Activated T-cell treated with anti-CD3 and anti-CD28 coated beads, Interleukin-2, amount 50 U/mL, for 48 hours (primary cell): Measurements from ENCODE around the gene COA1.
"Not testable (repeated sequence)": the region's sequence is repeated elsewhere in the genome, so short reads cannot be mapped to it uniquely, and the experiment has no call there.

Source experiments
- DNase-seq, 2 experiments: peaks; one replicate each; pipeline ENCODE4 v3.0.0-alpha.2; 2020

Gene COA1

DNA sequence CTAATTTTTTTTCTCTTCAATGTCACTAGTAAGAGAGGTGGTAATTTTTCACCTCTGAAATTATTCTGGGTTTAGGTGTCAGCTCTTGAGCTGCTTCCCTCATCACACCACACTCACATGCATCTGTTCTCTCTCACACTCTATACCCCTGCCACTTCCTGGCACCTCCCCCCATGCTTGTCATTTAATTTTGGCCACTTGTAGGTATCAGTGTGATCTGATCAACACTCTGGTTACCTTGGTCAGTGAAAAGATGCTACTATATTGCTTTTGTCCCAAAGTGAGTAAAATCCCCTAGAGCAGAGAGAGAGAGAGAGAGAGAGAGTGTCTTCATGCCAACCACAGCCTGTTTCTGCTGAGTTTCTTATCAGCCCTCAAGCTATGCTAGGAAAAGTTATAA lies 103.9 kb downstream of the COA1 start:
- peak in 1 of 2 experiments; percentile 51 for DNase-seq

DNA sequence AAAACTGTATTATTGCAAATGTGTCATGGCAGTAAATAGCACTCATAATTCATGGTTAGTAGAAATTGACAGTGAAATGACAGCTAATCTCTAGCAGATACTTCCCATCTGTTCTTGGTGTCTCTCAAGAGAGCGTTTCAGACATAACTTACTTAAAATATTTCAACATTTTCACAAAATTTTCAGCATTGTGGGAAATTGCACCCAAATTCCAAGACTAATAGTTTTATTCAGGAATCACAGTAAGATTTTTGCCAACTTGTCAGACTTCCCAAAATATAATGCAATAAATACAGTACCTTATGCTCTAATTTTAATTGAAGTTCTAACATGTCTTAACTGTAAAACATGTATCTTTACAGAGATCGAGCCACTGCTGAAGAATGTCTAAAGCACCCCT lies 105.2 kb downstream of the COA1 start:
- no peak for DNase-seq

DNA sequence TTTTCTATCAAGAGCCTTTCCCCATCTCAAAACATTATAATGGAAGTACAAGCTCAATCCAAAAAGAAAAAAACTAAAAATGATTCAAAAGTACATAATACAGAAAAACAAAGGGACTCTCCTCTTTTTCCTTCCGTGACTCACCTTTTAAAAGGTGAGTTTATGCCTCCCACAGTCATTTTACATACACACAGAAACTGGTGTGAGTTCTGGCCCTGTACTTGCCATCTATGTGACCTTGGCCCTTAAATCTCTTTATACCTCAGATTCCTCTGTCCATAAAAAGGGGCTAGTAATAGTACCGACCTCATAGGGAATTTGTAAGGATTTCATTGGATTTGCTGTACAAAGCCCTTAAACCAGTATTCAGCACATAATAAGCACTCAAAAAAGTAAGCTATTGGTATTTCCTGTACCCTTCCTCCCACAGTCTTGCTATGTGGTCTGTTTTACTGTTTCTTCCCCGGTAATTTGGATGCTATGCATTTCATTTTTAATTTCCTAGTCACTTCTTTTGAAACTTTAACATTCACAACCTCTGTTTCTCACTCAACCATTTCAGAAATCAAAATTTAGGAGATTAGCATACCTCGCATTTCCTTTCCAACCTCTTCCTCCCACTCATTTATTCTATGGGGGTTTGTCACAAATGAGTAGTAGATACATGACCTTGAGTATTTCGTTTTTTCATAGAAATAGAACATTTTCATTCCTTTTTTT lies 107.4 kb downstream of the COA1 start:
- DNase-seq = no peak

DNA sequence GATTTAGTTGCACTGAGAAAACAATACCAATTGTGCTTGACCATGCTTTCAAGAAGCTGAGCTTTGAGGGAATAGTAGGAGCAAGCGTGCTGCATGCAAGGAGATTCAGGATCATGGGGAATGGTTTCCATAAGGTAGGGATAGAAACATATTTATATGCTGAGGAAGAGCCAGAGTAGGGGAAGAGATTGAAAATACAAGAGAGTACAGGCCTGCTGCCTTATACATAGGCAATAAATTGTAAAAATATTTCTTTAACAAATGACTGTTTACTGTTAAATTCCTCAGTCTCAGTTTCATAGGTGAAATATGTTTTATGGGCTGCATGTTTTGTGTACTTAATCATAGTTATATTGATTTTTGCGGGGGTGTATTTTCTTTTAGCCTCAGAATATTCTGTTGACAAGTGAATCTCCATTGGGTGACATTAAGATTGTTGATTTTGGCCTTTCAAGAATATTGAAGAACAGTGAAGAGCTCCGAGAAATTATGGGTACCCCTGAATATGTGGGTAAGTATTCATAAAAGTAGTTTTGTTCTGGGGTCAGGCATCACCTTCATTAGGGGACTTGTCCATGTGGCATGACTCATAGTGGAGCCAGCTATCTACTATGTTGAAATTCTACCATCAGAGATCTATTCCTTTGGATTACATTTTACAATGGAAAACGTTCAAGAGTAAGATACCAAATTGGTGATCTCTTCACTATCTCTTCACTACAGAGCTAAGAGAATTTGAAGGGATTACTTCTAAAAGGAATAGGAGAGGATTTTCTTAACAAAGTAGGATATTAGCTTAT lies 109.9 kb downstream of the COA1 start:
- DNase-seq = no peak

DNA sequence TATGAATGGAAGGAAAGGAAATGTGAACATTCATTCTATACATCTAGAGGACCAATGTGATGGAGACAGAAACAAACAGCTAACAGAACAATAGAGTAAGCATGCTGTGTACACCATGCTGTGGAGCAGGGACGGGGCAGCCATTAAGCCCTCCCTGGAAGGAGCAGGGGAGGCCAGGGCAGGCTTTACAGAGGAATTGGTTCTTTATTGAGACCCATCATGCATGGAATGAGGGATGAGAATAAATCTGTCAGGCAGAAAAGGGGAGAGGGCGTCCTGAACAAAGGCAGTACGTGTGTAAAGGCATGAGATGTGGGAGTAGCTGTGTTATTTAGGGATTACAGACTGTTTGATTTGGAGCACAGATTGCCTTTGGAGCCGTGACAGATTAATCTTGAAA lies 111.2 kb downstream of the COA1 start:
- no peak for DNase-seq

DNA sequence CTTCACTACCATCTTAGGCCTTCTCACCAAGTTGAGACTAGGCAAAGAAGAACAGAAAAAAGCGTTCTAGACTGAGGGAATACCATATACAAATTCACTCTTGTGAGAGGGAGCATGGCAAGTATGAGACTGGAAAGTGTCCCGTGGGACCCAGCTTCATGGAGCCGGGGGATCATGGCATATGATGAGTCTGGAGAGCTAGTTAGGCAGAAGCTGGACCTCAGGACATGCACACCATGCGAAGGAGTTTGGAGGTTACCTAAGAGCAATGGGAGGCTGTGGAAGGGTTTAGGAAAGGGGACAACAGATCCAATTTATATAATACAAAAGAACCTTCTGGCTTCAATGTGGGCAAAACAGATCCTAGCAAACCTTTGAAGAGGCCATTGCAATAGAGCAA lies 112.3 kb downstream of the COA1 start:
- DNase-seq = no peak

DNA sequence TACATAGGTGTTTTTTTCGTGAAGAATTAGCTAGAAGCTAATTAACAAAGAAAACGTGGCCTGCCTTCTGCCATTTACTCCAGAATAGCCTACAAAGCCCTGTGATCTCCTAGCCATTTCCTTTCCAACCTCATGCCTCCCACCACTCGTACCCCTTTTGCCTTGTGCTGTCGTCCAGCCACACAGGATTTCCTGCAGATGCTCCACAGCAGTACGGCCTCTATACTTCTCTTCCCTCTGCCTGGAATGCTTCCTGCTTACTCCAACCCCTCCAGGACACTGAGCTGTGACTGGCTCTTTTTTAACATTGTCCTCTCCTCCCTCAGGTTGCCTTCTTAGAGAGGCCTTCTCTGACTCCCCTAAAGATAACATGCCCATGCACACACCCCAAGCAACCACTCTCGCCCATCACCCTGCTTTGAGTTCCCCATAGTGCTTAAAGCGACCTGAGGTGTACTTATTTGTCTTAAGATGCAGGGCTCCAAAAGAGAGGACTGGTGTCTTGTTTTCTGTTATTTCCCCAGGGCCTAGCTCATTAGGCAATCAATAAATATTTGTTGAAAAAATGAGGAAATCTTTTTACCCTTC lies 113.7 kb downstream of the COA1 start:
- no peak for DNase-seq

DNA sequence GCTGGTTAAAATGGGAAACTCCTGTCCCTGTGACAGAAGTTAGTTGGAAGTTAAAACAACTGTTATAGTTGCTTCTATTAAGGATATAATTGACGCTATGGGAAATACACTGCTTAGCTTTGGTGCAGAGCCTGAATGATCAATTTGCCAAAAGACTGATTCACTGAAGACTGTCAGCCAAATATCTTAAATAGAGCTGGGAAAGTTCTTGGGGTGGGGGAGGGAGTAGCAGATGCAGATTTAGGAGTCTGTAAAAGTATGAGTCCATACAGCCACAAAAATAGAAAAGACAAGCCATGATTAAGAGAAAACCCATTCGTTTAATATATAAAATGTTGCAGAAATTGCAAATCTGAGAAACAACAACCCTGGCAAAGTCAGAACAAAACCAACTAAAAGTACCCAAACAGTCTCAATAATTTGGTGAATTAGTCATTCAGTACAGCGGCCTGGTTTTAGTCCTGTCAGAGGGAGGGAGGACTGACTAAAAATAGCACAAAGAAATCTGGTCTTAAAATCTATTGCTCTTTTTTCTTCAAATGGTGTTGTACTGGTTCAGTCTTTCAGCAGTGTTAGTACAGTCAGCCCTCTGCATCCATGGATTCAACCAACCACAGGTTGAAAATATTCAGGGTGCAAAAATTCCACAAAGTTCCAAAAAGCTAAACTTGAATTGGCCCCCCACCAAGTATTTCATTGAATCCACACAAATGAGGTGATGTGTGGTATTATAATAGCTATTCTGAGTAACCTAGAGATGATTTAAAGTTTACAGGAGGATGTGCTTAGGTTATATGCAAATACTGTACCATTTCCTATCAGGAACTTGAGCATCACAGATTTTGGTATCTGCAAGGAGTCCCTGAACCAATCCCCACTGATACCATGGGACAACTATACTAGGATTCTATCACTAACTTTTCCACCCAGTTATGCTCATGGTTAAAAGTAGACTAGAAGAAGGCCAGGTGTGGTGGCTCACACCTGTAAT lies 116.4 kb downstream of the COA1 start:
- DNase-seq = no peak

DNA sequence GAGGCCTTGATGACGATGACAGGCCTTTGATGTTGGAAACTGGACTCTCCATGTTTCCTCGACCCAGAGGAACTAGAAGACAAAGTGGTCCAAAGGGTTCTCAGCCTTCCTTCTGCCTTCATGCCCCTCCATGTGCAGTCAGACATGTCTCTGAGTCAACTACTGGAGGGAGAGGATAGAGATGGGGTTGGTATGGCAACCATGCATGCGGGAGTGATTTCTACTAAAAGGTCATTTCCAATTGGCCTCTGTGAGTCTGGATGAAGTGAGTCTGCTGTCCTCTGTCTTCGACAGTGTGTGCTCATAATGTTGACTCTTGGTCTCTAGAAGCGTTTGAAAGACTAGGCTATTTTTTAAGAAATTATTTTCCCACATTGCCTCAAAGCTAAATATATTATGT lies 117.2 kb downstream of the COA1 start:
- no peak for DNase-seq

DNA sequence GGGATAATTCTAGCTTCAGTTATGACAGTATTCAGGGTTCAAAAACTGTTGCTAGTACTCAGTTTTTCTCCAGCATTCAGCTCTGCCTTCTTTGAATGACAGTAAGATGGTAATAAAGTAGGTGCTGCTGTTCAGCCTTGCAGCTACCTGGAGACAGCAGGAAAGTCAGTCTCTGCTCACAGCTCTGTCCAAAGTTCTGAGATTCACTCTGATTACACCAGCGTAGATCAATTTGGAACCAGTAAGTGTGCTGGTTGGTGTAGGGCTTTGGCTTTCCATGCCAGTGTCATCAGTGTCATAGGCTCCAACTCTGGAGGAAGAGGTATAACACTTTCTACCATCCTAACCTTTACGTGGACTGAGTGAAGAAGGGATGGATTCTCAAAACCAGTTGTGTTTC lies 120.2 kb downstream of the COA1 start:
- DNase-seq = no peak

DNA sequence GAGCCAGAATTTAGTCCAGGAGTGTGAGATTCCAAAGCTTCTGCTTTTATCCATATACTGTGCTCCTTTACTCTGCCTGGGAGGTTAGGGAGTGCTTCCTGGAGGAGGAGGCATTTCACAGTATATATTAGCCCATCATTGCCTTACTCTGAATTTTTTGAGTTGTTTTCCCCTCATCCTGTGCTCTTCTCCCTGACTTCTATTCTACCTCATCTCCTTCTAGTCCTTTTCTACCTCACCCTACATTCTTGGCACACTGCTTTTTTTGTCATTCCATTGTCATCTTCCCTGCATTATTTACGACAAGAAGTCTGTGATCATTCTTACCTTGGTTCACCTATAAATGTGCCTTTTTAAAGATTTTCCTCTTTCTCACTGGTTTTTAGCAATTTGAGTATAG lies 125.1 kb downstream of the COA1 start:
- DNase-seq = no peak

DNA sequence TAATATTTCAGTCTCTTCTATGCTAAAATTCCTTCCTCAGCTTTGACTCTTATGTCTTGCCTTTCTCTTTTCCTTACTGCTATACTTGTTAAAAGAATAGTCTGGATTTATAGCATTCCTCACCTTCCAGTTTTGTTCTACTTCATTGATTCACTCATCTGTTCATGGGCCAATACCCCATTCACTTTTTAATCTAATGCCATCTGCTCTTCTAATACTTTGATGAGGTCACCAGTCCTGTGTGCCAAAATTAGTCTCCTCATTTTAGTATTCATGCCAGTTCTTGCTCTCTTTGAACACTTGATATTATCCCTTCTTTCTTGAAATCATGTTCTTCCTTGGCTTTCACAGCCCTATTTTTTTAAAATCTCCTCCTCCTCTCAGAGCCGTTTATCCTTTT lies 127.1 kb downstream of the COA1 start:
- no peak for DNase-seq

DNA sequence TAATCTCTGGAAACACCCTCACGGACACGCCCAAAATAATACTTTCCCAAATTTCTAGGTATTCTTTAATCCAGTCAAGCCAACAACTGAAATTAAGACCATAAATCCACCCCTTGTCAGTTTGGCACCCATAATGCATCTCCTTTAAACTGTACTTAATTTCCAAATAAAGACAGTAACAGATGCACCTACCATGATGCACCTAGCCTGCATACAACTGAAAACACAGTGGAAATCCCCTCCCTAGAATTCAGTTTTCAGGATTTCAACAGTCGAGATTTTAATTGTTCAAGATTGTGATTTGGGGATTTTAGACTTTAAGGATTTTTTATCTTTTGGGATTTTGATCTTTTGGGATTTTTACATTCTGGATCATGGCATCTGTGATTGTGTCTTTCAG lies 129.3 kb downstream of the COA1 start:
- DNase-seq = no peak

DNA sequence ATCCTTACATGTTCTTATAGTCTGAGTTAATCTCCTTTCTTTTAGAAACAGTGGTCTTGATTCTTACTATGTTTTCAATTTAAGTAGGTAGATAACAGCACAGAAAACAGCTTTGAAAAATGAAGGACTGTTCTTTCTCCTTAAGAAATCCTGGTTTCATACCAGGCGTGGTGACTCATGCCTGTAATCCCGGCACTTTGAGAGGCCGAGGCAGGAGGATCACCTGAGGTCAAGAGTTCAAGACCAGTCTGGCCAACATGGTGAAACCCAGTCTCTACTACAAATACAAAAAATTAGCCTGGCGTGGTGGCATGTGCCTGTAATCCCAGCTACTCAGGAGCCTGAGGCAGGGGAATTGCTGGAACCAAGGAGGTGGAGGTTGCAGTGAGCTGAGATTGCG lies 132.9 kb downstream of the COA1 start:
- not testable (repeated sequence) for DNase-seq

DNA sequence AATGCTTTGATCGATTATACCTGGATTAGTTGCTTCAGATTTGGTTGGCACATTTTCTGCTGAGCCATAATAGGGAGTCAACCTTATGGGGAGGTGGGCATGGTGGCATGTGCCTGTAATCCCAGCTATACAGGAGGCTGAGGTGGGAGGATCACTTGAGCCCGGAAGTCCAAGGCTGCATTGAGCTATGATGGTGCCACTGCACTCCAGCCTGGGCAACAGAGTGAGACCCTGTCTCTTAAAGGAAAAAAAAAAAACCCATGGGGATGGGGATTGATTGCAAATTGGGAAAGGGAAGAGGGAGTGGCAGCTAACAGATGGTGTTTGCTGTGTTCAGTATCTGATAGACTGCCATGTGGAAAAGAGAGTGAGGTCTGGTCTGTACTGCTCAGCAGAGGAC lies 135.3 kb downstream of the COA1 start:
- DNase-seq = no peak

DNA sequence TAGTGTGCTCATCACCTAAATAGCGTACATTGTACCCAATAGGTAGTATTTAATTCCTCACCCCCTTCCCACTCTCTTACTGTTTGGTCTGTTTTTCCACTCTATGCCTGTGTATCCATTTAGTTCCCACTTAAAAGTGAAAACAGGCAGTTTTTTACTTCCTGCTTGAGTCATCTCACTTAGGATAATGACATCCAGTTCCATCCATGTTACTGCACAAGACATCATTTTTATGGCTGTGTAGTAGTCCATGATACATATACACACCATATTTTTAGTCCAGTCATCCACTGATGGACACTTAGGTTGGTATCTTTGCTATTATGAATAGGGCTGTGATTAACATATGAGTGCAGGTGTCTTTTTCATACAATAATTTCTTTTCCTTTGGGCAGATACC lies 136.3 kb downstream of the COA1 start:
- DNase-seq = no peak

DNA sequence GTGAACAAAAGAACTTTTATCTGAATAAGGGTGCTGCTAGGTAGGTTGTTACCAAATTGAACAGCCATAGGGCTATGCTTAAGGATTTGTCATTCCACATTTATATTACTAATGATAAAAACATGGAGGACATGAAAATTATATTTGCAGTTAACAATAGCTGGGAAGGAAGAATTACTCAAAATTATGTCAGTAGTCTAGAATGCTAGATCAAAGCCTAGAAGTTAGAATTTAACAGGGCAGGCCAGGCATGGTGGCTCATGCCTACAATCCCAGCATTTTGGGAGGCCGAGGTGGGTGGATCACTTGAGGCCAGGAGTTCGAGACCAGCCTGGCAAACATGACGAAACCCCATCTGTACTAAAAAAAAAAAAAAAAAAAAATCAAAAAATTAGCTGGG lies 137.0 kb downstream of the COA1 start:
- DNase-seq = no peak

DNA sequence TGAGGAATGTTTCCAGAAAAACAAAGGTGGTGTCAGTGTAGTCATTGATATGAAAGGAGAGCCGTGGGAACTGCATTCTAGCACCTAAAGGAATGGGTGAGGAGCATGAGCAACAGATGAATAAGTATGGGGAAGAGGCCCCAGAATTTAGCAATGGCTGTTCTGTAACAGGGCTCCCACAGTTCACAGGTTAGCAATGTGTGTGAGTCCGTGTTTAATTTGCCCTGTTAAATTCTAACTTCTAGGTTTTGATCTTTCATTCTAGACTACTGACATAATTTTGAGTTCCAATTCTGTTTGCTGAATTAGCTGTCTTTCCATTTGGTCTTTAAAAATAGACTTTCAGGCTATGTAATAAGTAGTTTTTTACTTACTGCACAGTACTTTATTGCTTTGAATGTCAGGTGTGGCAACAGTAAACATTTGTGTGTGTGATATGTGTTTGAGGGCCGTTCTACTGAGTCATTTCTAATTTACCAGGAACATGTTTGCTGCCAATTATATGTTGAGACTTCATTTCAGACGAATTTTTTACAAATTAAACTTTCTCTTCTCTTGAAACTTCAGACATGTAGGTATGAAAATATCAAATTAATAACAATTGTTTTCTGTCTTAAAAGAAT lies 137.7 kb downstream of the COA1 start:
- DNase-seq = no peak

DNA sequence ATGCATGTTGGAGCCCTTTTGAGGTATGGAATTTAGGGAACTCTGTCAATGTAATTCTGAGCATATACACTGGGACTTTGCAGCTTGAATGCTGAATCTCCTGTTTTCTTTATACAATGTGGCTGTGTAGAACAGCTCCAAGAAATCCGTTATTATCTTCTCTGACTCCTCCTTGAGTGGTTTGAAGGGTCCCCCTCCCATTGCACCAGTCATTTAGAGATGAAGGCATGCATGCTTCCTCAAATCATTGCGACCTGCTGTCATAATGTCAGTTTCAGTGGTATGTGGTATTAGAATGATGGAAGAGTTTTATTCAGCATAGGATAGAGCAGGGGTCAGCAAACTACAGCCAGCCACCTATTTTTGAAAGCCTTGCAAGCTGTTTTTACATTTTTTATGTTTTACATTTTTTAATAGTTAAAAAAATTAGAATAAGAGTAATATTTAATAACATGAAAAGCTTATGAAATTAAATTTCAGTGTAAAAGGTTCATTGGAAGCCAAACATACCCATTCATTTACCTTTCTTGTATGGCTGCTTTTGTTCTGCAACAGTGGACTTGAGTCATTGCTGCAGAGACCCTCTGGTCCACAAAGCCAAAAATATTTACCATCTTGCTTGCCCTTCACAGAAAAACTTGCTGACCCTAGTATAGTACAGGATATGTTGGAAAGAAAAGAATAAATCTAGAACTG lies 138.3 kb downstream of the COA1 start:
- peak in 1 of 2 experiments; percentile 57 for DNase-seq

DNA sequence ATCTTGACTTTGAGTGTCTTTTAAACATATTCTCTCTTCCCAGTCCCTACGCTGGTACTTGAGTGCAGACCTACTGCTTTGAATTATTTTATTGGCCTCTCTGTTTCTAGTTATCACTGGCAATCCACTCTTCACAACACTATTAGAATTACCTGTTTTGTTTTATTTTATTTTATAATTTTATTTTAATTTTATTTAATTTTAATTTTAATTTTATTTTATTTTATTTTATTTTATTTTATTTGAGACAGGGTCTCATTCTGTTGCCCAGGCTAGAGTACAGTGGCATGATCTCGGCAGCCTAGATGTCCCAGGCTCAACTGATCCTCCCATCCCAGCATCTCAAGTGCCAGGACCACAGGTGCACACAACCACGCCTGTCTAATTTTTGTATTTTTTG lies 139.6 kb downstream of the COA1 start:
- no peak for DNase-seq
